HepG2 (cell line): Measurements from ENCODE around the gene GPR107. TPM values are rescaled to one million over a fixed set of nuclear protein-coding genes. Genes with fewer than 3 reads are reported as not detected.

Experiments
- ATAC-seq: fragments of 200-7000 bp; cut with Tn5 transposase; 3 replicates; pipeline ENCODE4 v1.9.1; 2020; ENCODE audit warnings: mild to moderate bottlenecking, moderate library complexity
- BruUV-seq: library from RNA; stranded (reverse); fragments of 400-500 nt; replicated peaks from 2 replicates; lab custom pipeline; 2021; lab: Mats Ljungman, UMichigan
- CTCF ChIA-PET: fragments of 300-600 bp; formaldehyde crosslinking; extraction: SDS; loops from one replicate; lab custom pipeline; 2021; ENCODE audit warnings: low total read pairs, inconsistent platforms, low intra/inter-chr PET ratio; lab: Yijun Ruan, JAX
- POLR2A ChIA-PET: fragments of 350-600 bp; sonication (Branson Sonifier 250); formaldehyde crosslinking; loops from one replicate; lab custom pipeline; 2020; ENCODE audit warnings: antibody characterized with exemption, inconsistent platforms; lab: Yijun Ruan, JAX
- DNase-seq: peaks from one replicate; pipeline ENCODE4 v3.0.0-alpha.2; 2015; ENCODE audit warnings: low spot score
- FAIRE-seq: peaks from 3 replicates; lab custom pipeline; 2011; peaks lifted over from hg19 to GRCh38; lab: Jason Lieb, UNC
- H2AFZ ChIP-seq: one replicate; pipeline ENCODE4 v1.6.1; 2011; ENCODE audit warnings: low read length, inconsistent platforms
- H3K27ac ChIP-seq: fragments of 300-600 bp; 3 replicates; pipeline ENCODE4 v1.8.0; 2011; ENCODE audit warnings: mixed run types, mild to moderate bottlenecking, mixed read lengths, low read length, inconsistent platforms; ENCODE audit not compliant: insufficient read depth; ENCODE audit errors: extremely low read length
- H3K27me3 ChIP-seq, 2 experiments: fragments of 200-600 bp in 1 of 2; 2 replicates in 1 of 2; 3 replicates in 1 of 2; pipeline versions ENCODE4 v1.6.0 to v1.8.0; 2011; ENCODE audit warnings: low read length in 2 of 2, mild to moderate bottlenecking in 2 of 2, moderate library complexity in 2 of 2, inconsistent platforms in 1 of 2; ENCODE audit not compliant: insufficient read depth in 2 of 2, control insufficient read depth in 1 of 2
- H3K36me3 ChIP-seq, 2 experiments: fragments of 200-600 bp in 1 of 2; replicated peaks in 1 of 2; 2 replicates in 1 of 2; 3 replicates in 1 of 2; pipeline versions ENCODE4 v1.5.1 to v1.8.0; 2011; ENCODE audit warnings: low read length in 2 of 2, inconsistent platforms in 1 of 2; ENCODE audit not compliant: insufficient read depth in 2 of 2, control insufficient read depth in 1 of 2
- H3K4me1 ChIP-seq: 2 replicates; pipeline ENCODE4 v1.5.1; 2012; ENCODE audit warnings: low read length, inconsistent platforms; ENCODE audit not compliant: insufficient read depth
- H3K4me2 ChIP-seq: 2 replicates; pipeline ENCODE4 v1.6.0; 2011; ENCODE audit warnings: low read depth, low read length, inconsistent platforms
- H3K4me3 ChIP-seq, 3 experiments: fragments of 200-600 bp in 1 of 3; sonication (generic), shearing (Covaris generic) in 1 of 3; replicated peaks in 1 of 3; 2 replicates each; pipeline ENCODE4 v1.5.1; 2011 to 2016; ENCODE audit warnings: low read length in 3 of 3, inconsistent platforms in 2 of 3, low read depth in 2 of 3, mild to moderate bottlenecking in 2 of 3, control low read depth in 1 of 3, mixed read lengths in 1 of 3; ENCODE audit not compliant: insufficient read depth in 1 of 3
- H3K79me2 ChIP-seq: one replicate; pipeline ENCODE4 v1.6.1; 2011; ENCODE audit warnings: low read length, inconsistent platforms; ENCODE audit not compliant: insufficient read depth
- H3K9ac ChIP-seq: 2 replicates; pipeline ENCODE4 v1.6.0; 2011; ENCODE audit warnings: mild to moderate bottlenecking, low read depth, low read length, inconsistent platforms; ENCODE audit not compliant: insufficient read depth
- H3K9me3 ChIP-seq: 2 replicates; pipeline ENCODE4 v1.5.1; 2012; ENCODE audit warnings: mild to moderate bottlenecking, low read length
- H4K20me1 ChIP-seq: 2 replicates; pipeline ENCODE4 v1.6.0; 2011; ENCODE audit warnings: inconsistent platforms, mild to moderate bottlenecking, low read length, moderate library complexity; ENCODE audit not compliant: insufficient read depth
- BRF2 ChIP-seq: sonication (generic); formaldehyde crosslinking; IDR thresholded peaks from 2 replicates; pipeline ENCODE4 v1.8.1; 2022; ENCODE audit warnings: mild to moderate bottlenecking, missing genetic modification reagents
- DZIP1 ChIP-seq: sonication (generic); formaldehyde crosslinking; IDR thresholded peaks from 2 replicates; pipeline ENCODE4 v1.5.0; 2020; ENCODE audit warnings: mild to moderate bottlenecking, missing genetic modification reagents
- GMEB2 ChIP-seq: IDR thresholded peaks from 2 replicates; pipeline ENCODE4 v1.6.1; 2016; ENCODE audit warnings: missing biosample characterization, missing genetic modification reagents, low read depth
- KDM6A ChIP-seq: IDR thresholded peaks from 2 replicates; pipeline ENCODE4 v1.6.1; 2016; ENCODE audit warnings: low read depth
- KLF12 ChIP-seq: sonication (generic); formaldehyde crosslinking; IDR thresholded peaks from 2 replicates; pipeline ENCODE4 v1.4.0; 2020; ENCODE audit warnings: missing genetic modification reagents, borderline replicate concordance
- NFIB ChIP-seq: sonication (generic); formaldehyde crosslinking; IDR thresholded peaks from 2 replicates; pipeline ENCODE4 v1.9.0; 2021; ENCODE audit warnings: missing genetic modification reagents, mild to moderate bottlenecking, borderline replicate concordance
- SP140L ChIP-seq: sonication (generic); formaldehyde crosslinking; IDR thresholded peaks from 2 replicates; pipeline ENCODE4 v1.4.0; 2020; ENCODE audit warnings: missing genetic modification reagents, borderline replicate concordance
- ZNF446 ChIP-seq: sonication (generic); formaldehyde crosslinking; IDR thresholded peaks from 2 replicates; pipeline ENCODE4 v1.5.0; 2020; ENCODE audit warnings: mild to moderate bottlenecking, missing genetic modification reagents
- ZNF607 ChIP-seq: sonication (generic); formaldehyde crosslinking; IDR thresholded peaks from 2 replicates; pipeline ENCODE4 v1.5.1; 2020; ENCODE audit warnings: missing genetic modification reagents, mild to moderate bottlenecking, borderline replicate concordance
- ZNF615 ChIP-seq: sonication (generic); formaldehyde crosslinking; IDR thresholded peaks from 2 replicates; pipeline ENCODE4 v1.5.0; 2020; ENCODE audit warnings: mild to moderate bottlenecking, missing genetic modification reagents, borderline replicate concordance
- WGBS: methylation state at CpG from one replicate; pipeline ENCODE4 v1.1.6; 2017; ENCODE audit warnings: low lambda C conversion rate; 5-methylcytosine and 5-hydroxymethylcytosine counted together
- in situ Hi-C: cut with HindIII; loops from 2 replicates; pipeline ENCODE4 v1.10.0; 2017; ENCODE audit warnings: low pct_unique_long_range_greater_than_20kb; ENCODE audit not compliant: extremely low pct_ligation_motif_present
- intact Hi-C: fragments of 100-400 bp; cut with micrococcal nuclease; formaldehyde crosslinking; loops from one replicate; pipeline ENCODE4 v1.10.0; 2022; ENCODE audit not compliant: unreplicated experiment
- polyA plus RNA-seq, 8 experiments: library from polyadenylated mRNA; depleted of rRNA in 3 of 8; stranded (reverse) in 7 of 8; unstranded in 1 of 8; fragments of >200 nt; fragmentation: Illumina TruSeq in 4 of 8; extraction: Trizol in 4 of 8; gene quantifications; 2 replicates each; pipeline versions ENCODE4 v1.2.1 to v1.2.3, GENCODE V29; 2011 to 2016; ENCODE audit warnings: low read depth in 4 of 8, missing spikeins in 1 of 8, mixed read lengths in 1 of 8; ENCODE audit not compliant: insufficient read depth in 1 of 8
- total RNA-seq, 5 experiments: library from RNA; depleted of rRNA; stranded (reverse); fragments of >200 nt; fragmentation: Illumina TruSeq; extraction: Trizol; gene quantifications; 2 replicates each; pipeline ENCODE4 v1.2.3, GENCODE V29; 2016; ENCODE audit warnings: low read depth in 1 of 5

GPR107 gene
- total and polyA plus RNA-seq, 2 of the 13 experiments (the other 11 are each of a cell fraction or from before 2014, with no cell fraction given), result 22.5 to 24.4 TPM

- CTCF ChIA-PET, result interaction anchor here (0.7 to 2.7 kb wide), 4 partner anchors 128 to 236 kb away, joined by 3 to 30 read pairs (median 4); no protein-coding TSS in a partner anchor
- POLR2A ChIA-PET, result no interaction called here
- in situ Hi-C loops, result loop anchor here (10.0 kb wide), 1 partner anchor 223 kb away; no protein-coding TSS in a partner anchor
- TF ChIP-seq NFIB (CRISPR knock-in tag) (no peak), GMEB2 (CRISPR knock-in tag) (no peak), ZNF615 (no peak), KLF12 (no peak), BRF2 (no peak), ZNF607 (CRISPR knock-in tag) (no peak), DZIP1 (CRISPR knock-in tag) (no peak), SP140L (CRISPR knock-in tag) (no peak), ZNF446 (CRISPR knock-in tag) (no peak), KDM6A (CRISPR knock-in tag) (no peak)
Measured at GRCh38 chr9:130107955-130108354, 54.2 kb downstream of the GPR107 start.

More at GRCh38 chr9:130107955-130108354, 54.2 kb downstream of the GPR107 start:
- Histone ChIP-seq H3K9ac (no peak overlapping the region), H2AFZ (no peak overlapping the region), H3K9me3 (no peaks in the 10 kb centered on the region), H4K20me1 (peaks cover 5% of the 10 kb centered on the region; the same call in 1 of the 2 replicates), H3K36me3 (peaks cover 25 to 53% of the 10 kb centered on the region in 2 experiments), H3K4me1 (no peaks in the 10 kb centered on the region), H3K4me3 (no peak overlapping the region), H3K79me2 (no peaks in the 10 kb centered on the region), H3K4me2 (no peak overlapping the region), H3K27me3 (no peaks in the 10 kb centered on the region), H3K27ac (no peak overlapping the region)
- FAIRE-seq (no peak), ATAC-seq (no peak), DNase-seq (no peak)
- intact Hi-C loops, result loop anchor here (1.0 kb wide), 1 partner anchor 128 kb away; no protein-coding TSS in a partner anchor
- no TSS peak for BruUV-seq
- 96% methylated on average over 2 of the region's 2 CpGs for WGBS
